HEK293 (cell line): ENCODE data around the gene SACS.

Source experiments
- REST ChIP-seq: fragments of 450-650 bp; formaldehyde crosslinking; IDR thresholded peaks from 2 replicates; pipeline ENCODE4 v1.5.1; 2016; ENCODE audit warnings: missing biosample characterization, missing genetic modification characterization
- ZNF184 ChIP-seq: fragments of 450-650 bp; IDR thresholded peaks from 2 replicates; pipeline ENCODE4 v1.5.1; 2018; ENCODE audit warnings: missing biosample characterization, mild to moderate bottlenecking, missing genetic modification characterization
- ZNF423 ChIP-seq: fragments of 450-650 bp; formaldehyde crosslinking; IDR thresholded peaks from 2 replicates; pipeline ENCODE4 v1.5.1; 2016; ENCODE audit warnings: missing biosample characterization, missing genetic modification characterization
- TF ChIP-seq, protein P1 (sequence below): fragments of 450-650 bp; formaldehyde crosslinking; IDR thresholded peaks from 2 replicates; pipeline ENCODE4 v1.5.1; 2016; ENCODE audit warnings: missing biosample characterization, missing genetic modification characterization

DNA sequence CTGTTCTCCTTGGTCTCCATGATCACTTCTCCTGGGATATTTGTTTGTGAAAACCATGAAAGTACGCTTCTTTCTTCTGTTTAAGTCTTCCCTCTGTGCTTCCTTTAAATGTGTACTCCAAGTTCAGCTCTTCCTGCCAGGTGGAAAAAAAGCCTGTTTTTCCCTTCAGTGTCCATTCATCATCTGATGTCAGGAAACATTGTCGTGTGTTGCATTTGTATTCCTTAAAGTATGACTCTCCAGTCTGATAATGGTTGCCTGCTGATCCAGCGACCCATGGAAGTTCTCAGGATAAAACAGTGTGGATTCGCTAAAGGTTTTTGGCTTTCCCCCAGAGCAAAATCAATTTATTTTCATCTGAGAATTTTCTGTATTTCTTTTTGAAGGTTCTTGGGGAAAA lies 22.3 kb downstream of the SACS start:
- TF ChIP-seq ZNF184 (no peak), ZNF423 (no peak), REST (tag by site-specific recombination) (no peak)
- TF ChIP-seq, protein P1, sequence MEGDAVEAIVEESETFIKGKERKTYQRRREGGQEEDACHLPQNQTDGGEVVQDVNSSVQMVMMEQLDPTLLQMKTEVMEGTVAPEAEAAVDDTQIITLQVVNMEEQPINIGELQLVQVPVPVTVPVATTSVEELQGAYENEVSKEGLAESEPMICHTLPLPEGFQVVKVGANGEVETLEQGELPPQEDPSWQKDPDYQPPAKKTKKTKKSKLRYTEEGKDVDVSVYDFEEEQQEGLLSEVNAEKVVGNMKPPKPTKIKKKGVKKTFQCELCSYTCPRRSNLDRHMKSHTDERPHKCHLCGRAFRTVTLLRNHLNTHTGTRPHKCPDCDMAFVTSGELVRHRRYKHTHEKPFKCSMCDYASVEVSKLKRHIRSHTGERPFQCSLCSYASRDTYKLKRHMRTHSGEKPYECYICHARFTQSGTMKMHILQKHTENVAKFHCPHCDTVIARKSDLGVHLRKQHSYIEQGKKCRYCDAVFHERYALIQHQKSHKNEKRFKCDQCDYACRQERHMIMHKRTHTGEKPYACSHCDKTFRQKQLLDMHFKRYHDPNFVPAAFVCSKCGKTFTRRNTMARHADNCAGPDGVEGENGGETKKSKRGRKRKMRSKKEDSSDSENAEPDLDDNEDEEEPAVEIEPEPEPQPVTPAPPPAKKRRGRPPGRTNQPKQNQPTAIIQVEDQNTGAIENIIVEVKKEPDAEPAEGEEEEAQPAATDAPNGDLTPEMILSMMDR (tag by site-specific recombination) = no peak
